MM.1S (cell line): ENCODE data around the gene LMTK2.

Source experiments
- DNase-seq: peaks from one replicate; pipeline ENCODE4 v3.0.0-alpha.2; 2015
- H2AFZ ChIP-seq: fragments of 300-600 bp; sonication (generic); 2 replicates; pipeline ENCODE4 v1.6.0; 2016; ENCODE audit warnings: antibody characterized with exemption, low read length
- H3F3A ChIP-seq: fragments of 300-600 bp; sonication (generic); 2 replicates; pipeline ENCODE4 v1.6.1; 2016; ENCODE audit warnings: mild to moderate bottlenecking, antibody characterized with exemption, low read length, moderate library complexity, mixed read lengths; ENCODE audit not compliant: insufficient read depth
- H3K27ac ChIP-seq: fragments of 300-600 bp; sonication (generic); 2 replicates; pipeline ENCODE4 v1.5.1; 2016; ENCODE audit warnings: mild to moderate bottlenecking, low read length
- H3K27me3 ChIP-seq: fragments of 300-600 bp; sonication (generic); replicated peaks from 2 replicates; pipeline ENCODE4 v1.6.0; 2016; ENCODE audit warnings: low read length; ENCODE audit not compliant: insufficient read depth
- H3K36me3 ChIP-seq: fragments of 300-600 bp; sonication (generic); replicated peaks from 2 replicates; pipeline ENCODE4 v1.6.1; 2016; ENCODE audit warnings: mild to moderate bottlenecking, low read length, mixed read lengths; ENCODE audit not compliant: insufficient read depth
- H3K4me1 ChIP-seq: fragments of 300-600 bp; sonication (generic); 2 replicates; pipeline ENCODE4 v1.6.1; 2016; ENCODE audit warnings: low read length, mixed read lengths
- H3K4me2 ChIP-seq: fragments of 300-600 bp; sonication (generic); 2 replicates; pipeline ENCODE4 v1.6.0; 2016; ENCODE audit warnings: low read depth, low read length
- H3K4me3 ChIP-seq: fragments of 300-600 bp; sonication (generic); 2 replicates; pipeline ENCODE4 v1.5.1; 2016; ENCODE audit warnings: low read length, mixed read lengths
- H3K79me2 ChIP-seq: fragments of 300-600 bp; sonication (generic); 2 replicates; pipeline ENCODE4 v1.6.1; 2016; ENCODE audit warnings: mixed run types, low read length, mixed read lengths
- H3K9ac ChIP-seq: fragments of 300-600 bp; sonication (generic); 2 replicates; pipeline ENCODE4 v1.6.1; 2016; ENCODE audit warnings: low read length, mixed read lengths
- H3K9me2 ChIP-seq: fragments of 300-600 bp; sonication (generic); replicated peaks from 2 replicates; pipeline ENCODE4 v1.6.1; 2016; ENCODE audit warnings: mild to moderate bottlenecking, low read length, mixed read lengths; ENCODE audit not compliant: insufficient read depth
- H3K9me3 ChIP-seq: fragments of 300-600 bp; sonication (generic); replicated peaks from 2 replicates; pipeline ENCODE4 v1.6.1; 2016; ENCODE audit warnings: mild to moderate bottlenecking, low read length, mixed read lengths; ENCODE audit not compliant: insufficient read depth
- H4K20me1 ChIP-seq: fragments of 300-600 bp; sonication (generic); 2 replicates; pipeline ENCODE4 v1.6.1; 2016; ENCODE audit warnings: mild to moderate bottlenecking, low read length, moderate library complexity, mixed read lengths; ENCODE audit not compliant: insufficient read depth
- EZH2 ChIP-seq: fragments of 300-600 bp; sonication (generic); optimal IDR thresholded peaks from 2 replicates; pipeline ENCODE3; 2017; ENCODE audit warnings: low read depth, mild to moderate bottlenecking, antibody characterized with exemption, low read length, mixed read lengths
- EZH2phosphoT487 ChIP-seq: fragments of 300-600 bp; sonication (generic); IDR thresholded peaks from 2 replicates; pipeline ENCODE4 v1.6.1; 2018; ENCODE audit warnings: antibody characterized with exemption, low read length
- TF ChIP-seq, protein P1 (sequence below): fragments of 300-600 bp; sonication (generic); IDR thresholded peaks from 2 replicates; pipeline ENCODE4 v1.5.1; 2016; ENCODE audit warnings: antibody characterized with exemption, low read length, mixed read lengths

Gene LMTK2

DNA sequence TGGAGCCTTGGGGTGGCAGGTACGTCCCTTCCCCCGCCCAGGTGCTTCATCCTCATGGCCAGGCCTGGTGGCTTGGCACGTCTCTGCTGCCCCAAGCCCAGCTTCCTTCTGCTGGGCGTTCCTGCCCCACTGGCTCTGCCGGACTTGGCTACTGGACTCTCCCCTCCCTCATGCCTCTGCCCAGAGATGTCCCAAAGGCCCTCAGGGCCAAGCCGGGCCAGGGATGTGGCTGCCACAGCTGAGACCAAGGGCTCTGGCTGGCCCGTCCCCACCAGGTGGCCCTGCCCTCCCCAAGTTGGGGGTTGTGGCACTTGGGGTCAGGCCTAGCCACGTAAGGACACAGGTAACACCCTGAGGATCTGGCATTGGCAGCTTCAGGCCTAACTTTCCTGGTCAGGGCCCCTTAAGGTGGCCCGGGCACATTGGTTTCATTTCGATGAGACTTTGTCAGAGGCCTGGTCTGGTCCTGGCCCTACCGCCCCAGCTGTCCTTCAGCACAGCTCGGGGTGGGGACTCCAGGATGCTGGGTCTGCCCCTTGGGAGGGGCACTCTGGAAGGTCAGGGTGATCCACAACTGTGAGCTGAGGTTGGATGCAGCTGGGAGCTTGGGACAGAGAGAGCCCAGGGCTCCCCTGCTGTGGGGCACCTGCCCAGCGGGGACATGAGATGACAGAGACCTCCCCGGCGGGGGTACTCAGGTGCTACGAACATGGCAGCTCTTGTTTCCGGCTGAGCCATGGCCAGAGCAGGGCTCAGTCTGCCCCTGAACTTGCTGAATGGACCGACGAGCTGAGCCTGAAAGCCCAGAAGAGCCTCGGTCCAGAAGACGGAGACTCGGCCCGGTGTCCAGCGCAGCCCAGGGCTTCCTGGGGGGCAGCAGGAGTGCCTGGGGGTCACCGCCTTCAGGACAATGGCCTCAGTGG, 107.5 kb downstream of the LMTK2 start:
- H3K9me2 ChIP-seq: no peaks in the 10 kb centered on the region
- no peaks in the 10 kb centered on the region for H4K20me1 ChIP-seq
- no peaks in the 10 kb centered on the region for H3K9me3 ChIP-seq
- TF ChIP-seq, protein P1, sequence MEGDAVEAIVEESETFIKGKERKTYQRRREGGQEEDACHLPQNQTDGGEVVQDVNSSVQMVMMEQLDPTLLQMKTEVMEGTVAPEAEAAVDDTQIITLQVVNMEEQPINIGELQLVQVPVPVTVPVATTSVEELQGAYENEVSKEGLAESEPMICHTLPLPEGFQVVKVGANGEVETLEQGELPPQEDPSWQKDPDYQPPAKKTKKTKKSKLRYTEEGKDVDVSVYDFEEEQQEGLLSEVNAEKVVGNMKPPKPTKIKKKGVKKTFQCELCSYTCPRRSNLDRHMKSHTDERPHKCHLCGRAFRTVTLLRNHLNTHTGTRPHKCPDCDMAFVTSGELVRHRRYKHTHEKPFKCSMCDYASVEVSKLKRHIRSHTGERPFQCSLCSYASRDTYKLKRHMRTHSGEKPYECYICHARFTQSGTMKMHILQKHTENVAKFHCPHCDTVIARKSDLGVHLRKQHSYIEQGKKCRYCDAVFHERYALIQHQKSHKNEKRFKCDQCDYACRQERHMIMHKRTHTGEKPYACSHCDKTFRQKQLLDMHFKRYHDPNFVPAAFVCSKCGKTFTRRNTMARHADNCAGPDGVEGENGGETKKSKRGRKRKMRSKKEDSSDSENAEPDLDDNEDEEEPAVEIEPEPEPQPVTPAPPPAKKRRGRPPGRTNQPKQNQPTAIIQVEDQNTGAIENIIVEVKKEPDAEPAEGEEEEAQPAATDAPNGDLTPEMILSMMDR: no peak
- no peak for TF ChIP-seq EZH2
- no peak for TF ChIP-seq EZH2phosphoT487
- H3F3A ChIP-seq: peaks cover 4% of the 10 kb centered on the region; the same call in 1 of the 2 replicates
- no peak overlapping the region for H3K27ac ChIP-seq
- H3K36me3 ChIP-seq: no peaks in the 10 kb centered on the region
- H3K79me2 ChIP-seq: peaks cover 25% of the 10 kb centered on the region
- no peak overlapping the region for H3K9ac ChIP-seq
- H2AFZ ChIP-seq: no peak overlapping the region
- H3K4me2 ChIP-seq: no peak overlapping the region
- DNase-seq: no peak
- no peaks in the 10 kb centered on the region for H3K27me3 ChIP-seq
- no peak overlapping the region for H3K4me3 ChIP-seq
- H3K4me1 ChIP-seq: no peaks in the 10 kb centered on the region

DNA sequence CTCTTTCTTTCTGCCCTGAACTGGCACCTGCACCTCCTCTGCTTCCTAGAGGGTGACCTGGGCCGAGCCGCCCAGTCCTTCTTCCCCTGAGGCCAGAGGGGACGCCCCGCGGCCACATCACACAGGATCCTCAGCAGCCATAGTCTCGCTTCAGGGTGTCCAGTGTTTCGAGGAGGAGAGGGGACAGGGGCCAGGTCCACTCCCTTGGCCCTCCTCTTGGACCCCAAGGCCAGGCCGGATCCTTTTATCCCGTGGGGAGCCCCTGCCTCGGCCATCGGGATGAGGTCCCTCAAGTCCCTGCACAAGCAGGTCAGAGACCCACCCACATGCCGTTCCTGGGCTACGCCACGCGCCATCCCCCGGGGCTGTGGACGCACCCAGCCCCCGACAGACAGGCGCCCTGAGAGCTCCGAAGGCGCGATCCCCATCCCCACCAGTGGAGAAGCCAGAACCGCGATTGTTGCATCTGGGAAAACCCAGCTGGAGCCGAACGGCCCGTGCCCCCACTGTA, 108.2 kb downstream of the LMTK2 start:
- no peak overlapping the region for H3K27ac ChIP-seq
- H3K4me2 ChIP-seq: no peak overlapping the region
- H4K20me1 ChIP-seq: no peaks in the 10 kb centered on the region
- TF ChIP-seq EZH2: no peak
- TF ChIP-seq EZH2phosphoT487: no peak
- TF ChIP-seq, protein P1: no peak
- peaks cover 7% of the 10 kb centered on the region; the same call in 1 of the 2 replicates for H3F3A ChIP-seq
- no peaks in the 10 kb centered on the region for H3K27me3 ChIP-seq
- no peak for DNase-seq
- no peaks in the 10 kb centered on the region for H3K9me3 ChIP-seq
- no peak overlapping the region for H2AFZ ChIP-seq
- H3K4me3 ChIP-seq: no peak overlapping the region
- peaks cover 25% of the 10 kb centered on the region for H3K79me2 ChIP-seq
- no peak overlapping the region for H3K9ac ChIP-seq
- H3K36me3 ChIP-seq: no peaks in the 10 kb centered on the region
- H3K9me2 ChIP-seq: no peaks in the 10 kb centered on the region
- H3K4me1 ChIP-seq: 0 out of 2 replicates have a peak, but pooled peaks cover 2% of the 10 kb centered on the region

DNA sequence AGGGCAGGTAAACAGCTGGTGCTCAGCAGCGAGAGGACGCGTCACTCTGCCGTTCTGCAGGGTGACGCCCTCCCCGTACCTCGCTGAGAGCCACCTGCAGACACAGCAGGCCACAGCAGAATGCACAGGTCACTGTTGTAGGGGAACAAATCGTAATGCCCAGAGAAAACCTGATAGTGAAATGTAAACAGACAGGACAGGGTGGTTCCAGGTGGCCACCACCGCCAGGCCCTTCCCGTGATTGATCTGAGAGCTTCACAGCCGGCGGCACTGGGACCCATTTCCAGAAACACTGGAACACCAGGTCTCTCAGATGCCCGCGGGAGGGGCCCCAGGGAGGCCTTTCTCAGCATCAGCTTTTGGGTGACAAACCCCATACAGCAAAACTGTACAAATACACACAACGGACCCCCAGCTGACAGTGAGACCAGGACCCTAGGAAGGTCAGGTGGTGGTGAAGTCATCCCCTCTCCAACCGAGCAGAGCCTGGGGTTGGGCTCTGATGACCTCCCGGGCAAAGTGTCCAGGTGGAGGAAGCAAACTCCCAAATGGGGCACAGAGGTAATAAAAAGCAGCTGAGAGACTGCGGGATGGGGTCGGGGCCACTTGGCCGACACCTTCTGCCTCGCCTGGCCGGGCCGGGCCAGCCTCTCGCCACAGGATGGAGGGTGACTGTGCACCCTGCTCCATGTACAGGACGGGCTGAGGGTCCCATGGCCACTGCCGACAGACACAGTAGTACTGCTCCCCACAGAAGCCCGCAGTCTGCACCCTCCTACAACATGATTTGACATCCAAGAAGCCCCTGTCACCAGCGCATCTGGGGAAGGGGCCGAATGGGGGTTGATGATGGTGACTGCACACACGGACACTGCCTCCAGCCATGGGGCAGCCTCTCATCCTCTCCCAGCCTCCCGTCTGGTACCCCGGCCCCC, 109.2 kb downstream of the LMTK2 start:
- H3K27me3 ChIP-seq: no peaks in the 10 kb centered on the region
- TF ChIP-seq, protein P1: no peak
- TF ChIP-seq EZH2phosphoT487 (no peak), EZH2 (no peak)

More for the DNA sequence above, 109.2 kb downstream of the LMTK2 start:
- Histone ChIP-seq H4K20me1 (no peaks in the 10 kb centered on the region), H3F3A (peaks cover 7% of the 10 kb centered on the region; the same call in 1 of the 2 replicates), H3K4me2 (no peak overlapping the region), H2AFZ (no peak overlapping the region), H3K27ac (no peak overlapping the region), H3K4me1 (0 out of 2 replicates have a peak, but pooled peaks cover 3% of the 10 kb centered on the region), H3K9me3 (no peaks in the 10 kb centered on the region), H3K9me2 (no peaks in the 10 kb centered on the region), H3K79me2 (peaks cover 25% of the 10 kb centered on the region), H3K36me3 (no peaks in the 10 kb centered on the region), H3K9ac (no peak overlapping the region), H3K4me3 (no peak overlapping the region)
- DNase-seq: no peak
